ENCODE results near the gene ANO4.

DNA sequence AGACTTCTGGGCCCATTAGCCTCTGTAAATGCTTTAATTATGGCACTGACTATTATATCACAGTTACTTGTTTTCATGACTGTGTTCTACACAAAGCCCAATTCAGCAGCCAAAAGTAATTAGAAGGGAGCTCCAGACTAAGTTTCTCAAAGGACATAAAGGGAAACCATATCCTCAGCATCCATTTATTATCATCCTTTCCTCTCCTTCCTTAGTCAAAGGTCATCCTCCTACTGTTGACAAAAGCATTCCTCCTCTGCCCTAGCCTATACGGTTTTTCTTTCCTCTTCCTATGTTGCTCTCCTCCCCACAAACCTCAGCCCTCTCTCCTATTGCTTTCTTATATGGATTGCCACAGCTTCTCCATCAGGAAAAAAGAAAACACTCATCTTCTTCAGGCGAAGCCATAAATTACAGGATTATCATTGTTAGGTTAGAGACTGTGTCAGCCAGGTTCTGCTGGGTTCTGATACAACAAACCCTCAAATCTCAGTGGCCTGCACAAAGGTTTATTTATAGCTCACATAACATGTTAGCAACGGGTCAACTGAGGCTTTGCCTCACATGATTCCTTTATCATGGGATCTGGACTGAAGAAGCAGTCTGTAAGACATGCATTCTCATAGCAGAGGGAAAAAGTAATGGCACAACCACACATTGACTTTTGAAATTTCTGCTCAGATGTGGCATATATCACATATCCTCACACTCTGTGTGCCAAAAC is 208.3 kb downstream of the ANO4 start:
- no peak for TF ChIP-seq ZBTB21 (tag by site-specific recombination; IDR thresholded peaks at IDR 0.05)
- TF ChIP-seq CTCF (tag by site-specific recombination; IDR thresholded peaks at IDR 0.05) = no peak
- TF ChIP-seq ZBTB48 (tag by site-specific recombination; IDR thresholded peaks at IDR 0.05) = no peak
- TF ChIP-seq REST (tag by site-specific recombination; IDR thresholded peaks at IDR 0.05) = no peak
- no peak for TF ChIP-seq KLF16 (tag by site-specific recombination; IDR thresholded peaks at IDR 0.05)
- TF ChIP-seq ZNF274 (IDR thresholded peaks at IDR 0.05; ENCODE audit: low read length) = no peak
- TF ChIP-seq ZNF274 (tag by site-specific recombination; IDR thresholded peaks at IDR 0.05; ENCODE audit: borderline replicate concordance) = no peak
- TF ChIP-seq SALL2 (tag by site-specific recombination; IDR thresholded peaks at IDR 0.05; ENCODE audit: borderline replicate concordance) = no peak
- TF ChIP-seq EGR2 (tag by site-specific recombination; IDR thresholded peaks at IDR 0.05; ENCODE audit: low read depth) = no peak

Data from HEK293 (cell line).